ENCODE data around the gene FGF16. TPM values are rescaled to one million over a fixed set of nuclear protein-coding genes. Genes with fewer than 3 reads are reported as not detected.
"Not testable (repeated sequence)": the region's sequence is repeated elsewhere in the genome, so short reads cannot be mapped to it uniquely, and the experiment has no call there.

The FGF16 gene
- total RNA-seq, 1 experiment from 2014 or later: not detected

DNA sequence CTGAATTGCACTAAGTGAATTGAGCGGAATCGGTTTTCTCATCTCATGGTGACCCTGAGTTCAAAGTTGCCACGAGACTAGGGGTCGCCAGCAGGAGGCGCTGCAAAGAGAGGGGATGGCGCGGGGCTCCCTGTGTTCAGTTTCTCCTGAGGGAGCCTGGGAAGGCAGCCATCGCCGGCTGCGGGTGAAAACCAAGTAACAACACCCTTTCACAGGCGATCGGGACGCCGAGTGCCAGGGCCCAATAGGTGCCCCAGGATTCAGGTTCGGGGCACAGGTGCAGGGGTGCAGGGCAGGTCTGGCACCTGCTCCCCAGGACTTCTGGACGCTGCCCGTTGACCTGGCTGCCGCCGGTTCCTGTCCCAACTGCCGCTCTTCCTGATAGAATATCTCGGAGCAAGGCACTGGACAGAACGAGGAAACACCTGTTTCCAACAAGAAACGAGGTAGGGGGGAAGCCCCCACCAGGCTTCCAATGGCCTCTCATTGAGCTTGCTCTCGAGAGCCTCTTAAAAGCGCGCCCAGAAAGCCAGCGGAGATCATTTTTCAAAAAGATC lies 1.1 kb upstream of the FGF16 start:
- no peak for DNase-seq (ENCODE audit: low read depth)

DNA sequence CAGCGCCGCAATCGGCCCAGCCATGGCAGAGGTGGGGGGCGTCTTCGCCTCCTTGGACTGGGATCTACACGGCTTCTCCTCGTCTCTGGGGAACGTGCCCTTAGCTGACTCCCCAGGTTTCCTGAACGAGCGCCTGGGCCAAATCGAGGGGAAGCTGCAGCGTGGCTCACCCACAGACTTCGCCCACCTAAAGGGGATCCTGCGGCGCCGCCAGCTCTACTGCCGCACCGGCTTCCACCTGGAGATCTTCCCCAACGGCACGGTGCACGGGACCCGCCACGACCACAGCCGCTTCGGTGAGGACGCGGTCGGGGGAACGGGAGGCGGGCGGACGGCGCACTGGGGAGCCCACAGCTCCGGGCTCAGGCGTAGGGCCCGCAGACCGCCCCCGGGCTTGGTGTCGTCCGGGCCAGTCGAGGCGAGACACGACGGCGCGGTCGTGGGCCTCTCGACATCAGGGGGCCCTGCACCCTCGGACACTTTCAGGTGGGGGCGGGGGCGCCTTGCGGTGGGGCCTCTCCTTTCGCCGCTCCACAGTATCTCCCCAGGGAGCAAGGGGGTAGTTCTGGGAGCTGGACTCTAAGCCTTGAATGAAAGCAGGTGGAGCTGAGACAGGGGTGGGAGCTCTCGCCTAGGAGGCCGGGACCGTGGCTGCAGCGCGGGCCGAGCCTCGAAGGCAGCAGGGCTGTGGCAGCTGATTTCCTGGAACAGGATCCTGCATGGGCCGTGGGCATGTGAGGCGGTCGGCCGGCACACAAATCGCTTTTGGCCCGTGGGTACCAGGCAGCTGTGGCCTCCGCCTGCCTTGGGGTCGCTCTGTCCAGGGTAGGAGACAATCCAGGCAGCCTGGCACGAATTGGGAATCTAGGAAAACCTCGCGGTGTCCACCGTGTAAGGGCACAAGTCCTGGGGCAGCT lies 722 bp downstream of the FGF16 start:
- no peak for DNase-seq (ENCODE audit: low read depth)

DNA sequence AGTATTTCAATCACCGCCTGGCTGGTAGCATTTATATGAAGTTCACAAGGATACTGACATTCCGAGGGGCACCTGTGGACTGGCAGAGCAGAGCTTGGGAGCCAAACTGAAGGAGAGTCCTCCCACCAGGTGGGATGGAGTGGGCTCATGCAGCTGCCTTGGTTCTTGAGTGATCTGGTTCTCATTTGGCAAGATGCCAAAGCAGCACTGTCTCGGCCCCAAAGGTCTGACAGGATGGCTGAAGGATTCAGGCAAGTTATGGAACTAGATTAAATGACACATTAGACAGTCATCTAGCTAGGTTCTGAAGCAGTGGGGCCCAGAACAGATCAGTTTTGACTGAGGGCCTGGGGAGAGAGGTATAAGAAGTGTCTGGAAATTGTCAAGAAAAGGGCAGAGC lies 3.2 kb downstream of the FGF16 start:
- no peak for DNase-seq (ENCODE audit: low read depth)

DNA sequence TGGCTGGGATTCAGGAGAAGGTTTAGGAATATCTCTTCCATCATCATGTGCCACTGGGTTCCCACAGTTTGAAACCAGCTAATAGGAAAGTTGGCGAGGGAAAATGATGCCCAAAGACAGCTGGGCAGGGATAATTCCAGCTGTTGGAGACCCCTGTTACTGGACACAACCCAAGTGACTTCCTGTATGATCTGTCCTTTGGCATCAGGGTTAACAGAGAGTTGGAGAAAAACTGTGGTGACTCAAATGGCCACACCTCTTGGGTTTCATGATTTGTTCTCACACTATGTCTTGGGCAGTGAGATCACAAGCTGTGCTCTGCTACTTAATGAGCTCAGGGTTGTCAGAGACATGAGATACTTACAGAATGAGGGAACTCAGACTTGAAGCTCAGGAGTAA lies 3.8 kb downstream of the FGF16 start:
- DNase-seq (ENCODE audit: low read depth): no peak

DNA sequence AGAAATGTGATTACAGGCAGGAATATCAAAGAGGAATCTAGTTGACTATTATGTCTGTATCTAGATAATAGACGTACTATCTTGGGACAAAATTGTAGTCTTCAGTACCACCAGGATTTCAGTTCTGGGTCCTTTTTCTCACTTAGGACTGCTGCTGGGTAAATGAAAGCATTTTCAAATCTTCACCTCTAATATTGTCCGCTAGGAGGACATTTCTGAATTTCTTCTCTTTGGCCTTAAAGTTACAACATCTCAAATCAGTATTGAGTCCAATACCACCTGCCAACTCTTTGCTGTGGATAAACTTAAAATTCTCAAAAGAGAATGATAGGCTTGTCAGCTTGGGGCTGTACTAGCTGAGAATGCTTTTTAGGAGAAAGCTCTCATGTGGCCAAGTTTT lies 6.0 kb downstream of the FGF16 start:
- no peak for DNase-seq (ENCODE audit: low read depth)

DNA sequence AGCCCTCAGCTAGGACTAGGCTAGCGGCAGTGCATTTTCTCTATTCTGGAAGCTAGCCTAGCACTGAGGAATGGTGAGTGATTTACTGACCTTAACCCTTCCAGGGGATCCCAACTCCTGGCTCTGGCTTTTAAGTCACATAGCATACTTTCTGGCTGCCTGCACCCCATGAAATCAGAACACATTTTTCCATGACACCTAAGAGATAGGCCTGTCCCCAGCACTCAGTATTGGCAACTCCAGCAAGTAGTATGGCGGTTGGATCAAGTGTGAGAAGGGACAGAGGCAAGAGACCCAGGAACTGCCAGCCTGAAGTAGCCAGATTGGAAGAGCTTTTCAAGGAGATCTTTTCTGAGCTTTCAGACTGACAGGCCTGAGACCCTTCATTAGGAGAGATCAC lies 8.2 kb downstream of the FGF16 start:
- no peak for DNase-seq (ENCODE audit: low read depth)

DNA sequence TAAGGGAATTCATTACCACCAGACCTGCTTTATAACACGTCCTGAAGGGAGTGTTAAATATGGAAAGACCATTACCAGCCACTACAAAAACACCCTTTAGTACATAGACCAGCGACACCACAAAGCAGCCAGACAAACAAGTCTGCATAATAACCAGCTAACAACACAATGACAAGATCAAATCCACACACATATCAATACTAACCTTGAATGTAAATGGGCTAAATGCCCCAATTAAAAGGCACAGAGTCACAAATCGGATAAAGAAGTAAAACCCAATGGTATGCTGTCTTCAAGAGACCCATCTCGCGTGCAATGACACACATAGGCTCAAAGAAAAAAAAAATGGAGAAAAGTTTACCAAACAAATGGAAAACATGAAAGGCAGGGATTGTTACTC lies 36.9 kb downstream of the FGF16 start:
- no peak for DNase-seq (ENCODE audit: low read depth)

DNA sequence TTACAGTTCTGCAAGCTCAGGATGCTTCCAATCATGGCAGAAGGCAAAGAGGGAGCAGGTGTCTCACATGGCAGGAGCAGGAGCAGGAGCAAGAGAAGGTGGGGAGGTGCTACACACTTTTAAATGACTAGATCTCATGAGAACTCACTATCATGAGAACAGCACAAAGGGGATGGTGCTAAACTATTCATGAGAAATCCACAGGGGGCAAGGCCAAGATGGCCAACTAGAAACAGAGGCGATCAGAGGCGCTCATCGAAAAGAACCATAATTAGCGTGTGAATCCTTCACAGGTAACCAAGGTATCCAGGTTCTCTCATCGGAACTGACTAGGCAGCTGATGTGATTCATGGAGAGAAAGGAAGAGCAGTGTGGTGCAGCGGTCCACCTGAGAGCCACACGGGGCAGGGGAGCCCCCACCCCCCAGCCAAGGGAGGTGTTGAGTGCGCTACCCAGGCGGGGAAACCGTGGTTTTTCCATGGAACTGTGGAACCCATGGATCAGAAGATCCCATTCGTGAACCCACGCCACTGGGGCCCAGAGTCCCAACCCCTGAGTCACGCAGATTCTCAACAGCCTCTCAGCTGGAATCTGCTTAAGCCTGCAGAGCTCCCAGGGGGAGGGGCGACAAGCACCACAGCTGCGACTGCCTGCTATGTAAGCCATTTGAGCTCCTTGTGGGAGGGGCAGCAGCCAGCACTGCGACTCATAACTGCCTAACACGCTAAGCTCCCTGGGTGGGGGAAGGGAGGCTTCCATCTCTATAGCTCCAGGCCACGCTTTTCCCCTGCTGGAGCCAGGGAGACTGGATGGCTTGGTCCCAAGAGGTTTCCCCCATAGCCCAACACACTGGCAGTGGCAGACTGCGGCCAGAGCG lies 46.7 kb downstream of the FGF16 start:
- no peak for DNase-seq (ENCODE audit: low read depth)

DNA sequence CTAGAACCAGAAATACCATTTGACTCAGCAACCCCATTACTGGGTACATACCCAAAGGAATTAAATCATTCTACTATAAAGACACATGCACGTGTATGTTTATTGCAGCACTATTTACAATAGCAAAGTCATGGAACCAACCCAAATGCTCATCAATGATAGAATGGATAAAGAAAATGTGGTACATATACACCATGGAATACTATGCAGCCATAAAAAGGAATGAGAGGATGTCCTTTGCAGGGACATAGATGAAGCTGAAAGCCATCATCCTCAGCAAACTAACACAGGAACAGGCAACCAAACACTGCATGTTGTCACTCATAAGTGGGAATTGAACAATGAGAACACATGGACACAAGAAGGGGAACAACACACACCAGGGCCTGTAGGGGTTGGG lies 53.0 kb downstream of the FGF16 start:
- DNase-seq (ENCODE audit: low read depth): not testable (repeated sequence)

DNA sequence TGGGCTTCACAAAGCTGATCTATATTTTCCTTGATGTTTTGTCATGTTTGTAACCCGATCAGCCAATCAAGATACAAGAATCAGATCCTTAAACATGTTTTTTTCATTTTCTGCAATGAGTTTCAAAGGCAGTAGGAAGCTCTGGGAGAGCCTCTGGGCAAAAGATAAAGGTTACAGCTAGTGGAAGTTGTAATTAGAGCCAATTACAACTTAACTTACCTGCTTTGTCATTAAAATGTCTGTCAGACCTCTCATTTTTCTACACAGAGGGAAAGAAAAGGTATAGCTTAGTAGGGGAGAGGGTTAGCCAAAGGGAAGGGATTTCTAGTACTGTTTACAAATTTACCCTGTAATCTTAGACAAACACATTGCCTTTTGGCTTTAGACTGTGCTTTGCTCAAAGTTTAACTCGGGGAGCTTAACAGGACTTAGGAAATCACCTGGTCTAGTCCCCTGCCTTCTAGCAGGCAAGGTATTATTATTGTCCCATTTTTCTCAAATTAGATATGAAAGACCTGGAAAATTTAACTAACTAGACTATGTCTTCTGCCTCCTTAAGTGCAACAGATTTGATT lies 55.8 kb downstream of the FGF16 start:
- no peak for DNase-seq (ENCODE audit: low read depth)

DNA sequence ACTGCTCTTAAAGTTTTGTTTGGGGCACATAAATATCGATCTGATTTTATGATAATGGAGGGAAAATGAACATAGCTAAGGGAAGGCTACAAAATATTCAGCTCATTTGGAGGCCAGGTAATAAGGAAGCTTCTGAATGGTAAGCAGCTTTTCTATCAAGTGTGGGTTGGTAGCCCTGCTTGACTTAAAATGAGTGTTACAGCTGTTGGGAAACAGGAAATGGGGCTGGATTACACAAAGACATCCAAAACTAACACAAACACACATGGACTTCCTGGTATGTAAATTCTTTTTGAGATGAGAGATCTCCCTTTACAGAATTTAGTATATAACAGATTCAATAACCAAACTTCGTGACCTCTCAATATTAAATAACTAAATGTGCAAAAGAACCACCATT lies 58.0 kb downstream of the FGF16 start:
- DNase-seq (ENCODE audit: low read depth): no peak
